ENCODE results near the gene CCDC33.

CCDC33 gene
- 0 to 0.07 reads per million in 2 donors for total RNA-seq

DNA sequence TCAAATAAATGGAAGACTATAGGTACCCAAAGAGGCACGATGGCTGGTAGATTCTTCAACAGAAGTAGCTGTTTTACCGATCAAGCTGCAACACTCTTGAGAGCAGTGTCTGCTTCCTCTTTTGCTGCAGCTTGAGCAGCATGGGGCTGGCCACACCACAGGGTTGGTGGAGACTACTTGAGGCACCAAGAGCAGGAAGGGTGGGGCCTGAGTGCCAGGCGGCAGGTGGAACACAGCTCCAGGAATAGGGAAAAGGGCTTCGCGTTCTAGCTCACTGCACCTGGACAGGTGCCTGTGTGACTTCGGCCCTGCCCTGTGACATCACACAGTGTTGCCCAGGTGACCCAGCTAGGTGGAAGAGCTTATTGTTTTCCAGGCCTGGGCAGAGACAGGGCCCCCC lies at the start of gene CCDC33:
TSS of gene CCDC33 (plus strand) at position 365 of the 400 bp plus-strand sequence. CDS start 394 bp downstream, outside the sequence.
- DNase-seq, result no peak

DNA sequence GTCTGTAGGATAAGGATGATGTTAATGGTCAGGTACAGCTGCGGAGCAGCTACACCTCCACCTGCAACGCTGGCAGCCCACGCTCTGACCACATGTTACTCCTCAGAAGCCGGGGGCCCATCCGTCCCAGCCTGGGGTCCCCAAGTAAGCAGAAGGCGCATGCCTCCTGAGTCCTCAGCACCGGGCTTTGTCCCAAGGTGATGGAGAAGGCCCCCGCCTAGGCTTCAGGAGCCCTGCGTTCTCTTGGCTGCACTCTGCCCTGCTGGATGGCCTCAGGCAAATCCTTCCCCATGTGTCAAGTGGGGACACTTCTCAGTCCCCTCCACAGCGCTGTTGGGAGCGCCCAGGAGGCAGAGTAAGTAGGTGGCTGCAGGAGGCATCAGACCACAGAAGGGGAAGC lies 47.9 kb upstream of the CCDC33 start:
- no peak for DNase-seq

- DNase-seq, result no peak
Measured at GRCh38 chr15:74191798-74192197, 44.3 kb upstream of the CCDC33 start.

DNA sequence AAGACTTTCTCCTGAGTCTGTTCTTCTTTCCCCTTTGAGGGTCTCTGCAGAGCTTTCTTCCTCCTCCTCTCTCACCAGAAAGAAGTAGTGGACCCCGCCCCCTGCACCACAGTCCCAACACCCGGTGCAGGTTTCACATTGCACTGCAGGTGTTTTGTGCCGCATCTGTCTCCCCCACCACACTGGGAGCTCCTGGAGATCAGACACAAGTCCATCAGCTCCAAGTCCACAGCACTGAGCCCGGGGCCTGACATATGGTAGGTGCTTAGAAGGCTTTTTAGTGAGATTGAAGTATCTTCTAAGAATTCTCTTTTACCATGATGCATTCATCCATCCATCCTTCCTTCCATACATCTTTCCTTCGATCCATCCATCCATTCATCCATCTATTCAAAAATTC lies 43.4 kb upstream of the CCDC33 start:
- no peak for DNase-seq

DNA sequence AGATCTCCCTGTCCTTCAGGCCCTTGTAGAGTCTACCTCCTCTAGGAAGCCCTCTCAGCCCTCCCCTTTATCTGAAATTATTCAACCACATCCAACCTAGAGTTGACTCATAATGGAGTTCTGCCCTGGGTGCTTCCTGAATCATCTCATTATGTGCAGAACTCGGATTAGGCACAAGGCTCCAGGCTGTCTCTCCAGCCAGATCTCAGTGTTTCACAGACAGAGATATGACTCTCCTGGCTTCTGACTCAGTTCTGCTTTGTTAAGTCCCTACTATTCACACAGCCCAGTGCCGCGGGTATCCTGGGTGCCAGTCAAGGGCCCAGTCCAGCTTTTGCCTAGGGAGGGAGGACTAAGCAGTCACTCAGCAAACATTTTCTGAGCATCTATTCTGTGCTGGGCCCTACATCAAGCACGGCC lies 42.8 kb upstream of the CCDC33 start:
- DNase-seq, result no peak

DNA sequence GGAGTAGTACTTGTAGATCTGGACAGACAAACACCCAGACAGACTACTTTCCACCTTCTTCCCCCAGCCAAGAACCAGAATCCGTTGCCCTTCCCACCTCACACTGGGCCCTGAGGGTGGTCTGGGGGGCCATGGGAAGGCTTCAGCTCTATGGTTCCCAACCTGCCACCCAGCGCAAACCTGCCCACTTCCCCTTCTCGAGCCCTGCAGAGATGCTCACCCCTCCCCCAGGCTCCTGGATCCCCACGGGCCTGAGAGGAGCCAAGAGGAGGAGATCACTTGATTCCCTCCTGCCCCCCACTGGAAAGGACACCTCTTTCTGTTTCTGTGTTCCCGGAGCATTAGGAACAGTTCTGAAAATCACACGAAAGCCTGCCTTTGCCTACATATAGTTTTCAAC lies 42.2 kb upstream of the CCDC33 start:
- no peak for DNase-seq

DNA sequence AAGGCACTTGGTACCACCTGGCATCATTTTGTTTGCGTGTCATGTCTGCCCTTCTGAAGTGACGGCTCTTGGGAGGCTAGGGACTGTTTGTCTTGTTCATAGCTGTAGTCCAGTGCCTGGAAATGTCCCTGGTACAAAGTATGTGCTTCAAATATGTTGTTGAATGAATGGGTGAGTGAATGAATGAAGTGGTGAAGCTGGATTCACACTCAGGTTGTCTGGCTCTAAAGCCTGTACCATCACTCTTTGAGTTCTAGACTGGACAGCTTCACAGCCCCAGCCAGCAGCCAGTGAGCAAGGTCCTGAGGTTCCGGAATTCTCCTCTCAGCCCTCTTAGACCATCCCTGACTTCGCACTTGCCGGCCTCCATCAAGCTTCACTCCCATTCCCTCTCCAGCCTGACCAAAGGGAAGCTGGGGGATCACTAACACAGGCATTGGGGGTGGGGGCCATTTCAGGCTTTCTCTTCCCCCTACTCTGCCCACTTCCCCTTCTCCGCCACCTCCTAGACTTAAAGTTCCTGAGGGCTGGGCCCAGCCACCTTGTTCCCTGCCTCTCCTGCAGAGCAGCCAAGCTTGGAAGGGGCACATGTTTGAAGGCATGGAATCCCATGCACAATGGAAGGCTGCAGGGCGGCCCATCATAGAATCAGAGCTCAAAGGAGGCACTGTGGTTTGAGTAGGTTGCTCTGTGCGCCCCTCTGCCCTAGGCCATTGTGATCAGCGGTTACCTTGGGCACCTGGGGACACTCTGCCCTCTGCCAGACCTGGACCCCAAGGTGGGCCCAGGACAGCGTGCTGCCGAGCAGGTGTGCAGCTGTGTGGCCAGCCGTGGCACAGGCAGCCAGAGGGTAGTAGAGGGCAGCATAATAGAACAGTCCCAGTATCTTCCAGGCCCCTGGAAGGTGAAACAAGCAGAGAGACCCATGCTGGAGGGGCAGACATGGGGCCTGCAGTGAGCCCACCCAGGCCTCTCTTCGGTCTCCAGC lies 41.3 kb upstream of the CCDC33 start:
- DNase-seq, result no peak

DNA sequence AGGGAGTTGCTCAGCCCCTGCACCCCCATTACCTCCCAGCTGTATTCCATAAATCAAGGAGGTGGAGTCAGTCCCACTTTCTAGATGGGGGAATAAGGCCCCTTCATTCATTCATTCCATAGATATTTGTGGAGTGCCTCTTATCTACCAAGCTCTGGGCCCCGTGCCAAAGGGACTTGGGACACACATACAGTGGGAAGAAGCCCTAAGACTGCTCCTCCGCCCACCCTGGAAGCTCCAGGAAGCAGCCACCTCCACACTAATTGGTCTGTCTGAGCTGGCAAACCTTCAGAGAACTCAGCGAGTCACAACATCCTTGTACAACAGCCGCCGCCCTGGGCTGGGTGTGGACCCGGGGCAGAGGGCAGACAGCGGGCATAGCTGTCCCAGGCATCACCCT lies 40.0 kb upstream of the CCDC33 start:
- DNase-seq, result no peak

- no peak for DNase-seq
Measured at GRCh38 chr15:74197176-74197965, 38.8 kb upstream of the CCDC33 start.

- no peak for DNase-seq
Measured at GRCh38 chr15:74199297-74199652, 36.9 kb upstream of the CCDC33 start.

GRCh38 chr15:74200412-74200815 lies 35.7 kb upstream of the CCDC33 start:
- no peak for DNase-seq

DNA sequence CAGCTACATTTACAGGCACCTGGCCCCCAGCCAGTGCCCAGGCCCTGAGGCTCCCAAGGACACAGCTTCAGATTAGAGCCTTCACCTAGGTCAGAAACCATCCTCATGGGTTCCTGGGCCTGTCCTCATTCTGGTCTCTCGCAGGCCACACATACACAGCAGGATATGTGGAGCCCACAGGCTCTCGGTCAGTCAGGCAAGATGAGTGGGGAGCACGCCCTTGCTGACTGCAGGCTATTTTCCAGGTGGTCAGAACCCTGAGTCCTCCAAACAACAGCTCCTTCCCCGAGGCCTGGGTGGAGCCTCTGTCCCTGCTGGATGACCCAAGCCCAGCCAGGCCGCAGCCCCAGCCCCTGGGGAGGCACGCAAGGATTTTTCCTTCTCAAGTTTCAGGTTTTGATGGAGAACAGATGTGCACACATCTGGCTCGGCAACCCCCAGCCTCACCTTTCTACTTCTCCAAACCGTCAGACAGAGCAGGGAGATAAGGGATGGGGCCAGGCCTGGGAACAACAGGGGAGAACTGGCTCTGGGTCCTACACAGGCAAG lies 35.2 kb upstream of the CCDC33 start:
- DNase-seq, result no peak

DNA sequence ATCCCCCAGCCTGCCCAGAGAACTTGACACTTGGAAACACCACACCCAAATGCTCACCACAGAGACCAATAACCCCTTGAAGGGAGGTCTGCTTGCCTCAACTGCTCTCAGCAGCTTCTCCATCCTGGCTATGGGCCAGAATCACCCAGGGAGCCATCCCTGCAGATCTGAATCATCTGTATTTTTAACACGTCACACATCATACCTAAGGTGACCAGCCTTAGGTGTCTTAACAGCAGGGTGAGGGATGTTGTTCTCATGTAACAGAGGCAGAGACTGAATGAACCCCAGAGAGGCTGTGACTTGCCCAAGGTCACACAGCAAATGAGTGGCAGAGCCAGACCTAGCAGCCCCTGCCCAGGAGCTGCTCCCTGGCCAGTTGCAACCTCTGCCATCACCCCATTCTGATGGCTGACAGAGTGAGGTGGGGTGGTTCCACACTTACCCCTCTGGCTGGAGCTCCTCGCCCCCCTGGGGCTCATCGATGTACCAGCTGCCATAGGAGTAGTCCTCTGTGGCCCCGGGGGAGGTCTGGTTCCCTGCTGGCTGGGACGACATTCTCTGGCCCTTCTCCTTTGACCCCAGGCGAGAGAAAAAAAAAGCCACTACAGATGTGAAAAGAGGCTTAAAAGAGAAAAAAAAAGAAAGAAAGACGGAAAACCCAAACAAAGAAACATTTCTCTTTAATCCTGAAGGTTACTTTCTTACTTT lies 34.3 kb upstream of the CCDC33 start:
- no peak for DNase-seq

GRCh38 chr15:74202452-74203401 lies 33.4 kb upstream of the CCDC33 start, which contains the start of gene STRA6:
Gene STRA6, minus strand, starts transcription at chr15:74202787. Its CDS starts 520 bp downstream, at chr15:74202267.
- DNase-seq, result no peak

DNA sequence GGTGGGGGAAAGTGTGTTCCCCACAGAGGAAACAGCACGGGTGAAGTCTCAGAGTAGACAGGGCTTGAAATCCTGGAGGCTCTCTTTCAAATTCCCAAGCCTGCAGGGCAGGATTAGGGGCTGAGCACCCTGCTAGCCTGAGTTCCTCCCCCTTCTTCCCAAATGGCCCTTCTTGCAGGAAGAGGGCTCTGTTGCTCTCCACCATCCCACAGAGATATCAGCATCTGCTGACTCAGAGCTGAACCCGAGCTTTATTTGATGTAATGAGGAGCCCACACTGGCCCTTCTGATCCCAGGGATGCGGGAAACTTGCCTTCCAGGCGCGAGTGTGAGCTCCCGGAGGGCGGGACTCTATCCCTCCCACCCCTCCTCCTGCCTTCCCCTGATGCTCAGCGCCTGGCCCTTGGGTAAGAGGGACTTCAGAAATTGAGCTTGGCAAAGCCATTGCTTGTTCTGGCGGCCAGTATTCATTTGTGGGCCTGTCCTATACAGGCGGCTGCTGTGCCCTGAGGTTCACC lies 32.2 kb upstream of the CCDC33 start:
- no peak for DNase-seq

GRCh38 chr15:74205582-74205947 lies 30.6 kb upstream of the CCDC33 start:
- DNase-seq, result no peak

DNA sequence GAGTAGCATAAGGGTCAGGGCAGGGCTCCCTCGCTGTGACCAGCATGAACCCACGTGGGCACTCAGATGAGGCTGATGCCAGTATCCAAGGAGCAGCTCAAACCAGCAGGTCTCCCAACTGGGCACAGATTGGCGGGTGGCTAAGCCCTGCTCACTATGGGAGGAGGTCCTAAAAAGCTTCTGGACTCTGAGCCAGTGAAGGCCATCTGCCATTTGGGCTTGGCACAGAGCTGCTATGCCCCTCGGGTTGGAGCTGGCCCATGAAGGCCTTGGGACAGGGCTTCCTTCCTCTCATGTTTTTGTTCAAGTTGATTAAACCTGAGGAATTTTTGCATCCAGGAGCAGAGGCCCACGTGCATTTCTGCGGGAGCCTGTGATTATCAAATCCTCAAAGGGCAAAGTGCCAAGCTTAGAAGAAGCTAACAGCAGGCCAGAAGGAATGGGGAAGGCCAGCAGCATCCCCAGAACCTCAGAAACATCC lies 29.3 kb upstream of the CCDC33 start:
- no peak for DNase-seq

DNA sequence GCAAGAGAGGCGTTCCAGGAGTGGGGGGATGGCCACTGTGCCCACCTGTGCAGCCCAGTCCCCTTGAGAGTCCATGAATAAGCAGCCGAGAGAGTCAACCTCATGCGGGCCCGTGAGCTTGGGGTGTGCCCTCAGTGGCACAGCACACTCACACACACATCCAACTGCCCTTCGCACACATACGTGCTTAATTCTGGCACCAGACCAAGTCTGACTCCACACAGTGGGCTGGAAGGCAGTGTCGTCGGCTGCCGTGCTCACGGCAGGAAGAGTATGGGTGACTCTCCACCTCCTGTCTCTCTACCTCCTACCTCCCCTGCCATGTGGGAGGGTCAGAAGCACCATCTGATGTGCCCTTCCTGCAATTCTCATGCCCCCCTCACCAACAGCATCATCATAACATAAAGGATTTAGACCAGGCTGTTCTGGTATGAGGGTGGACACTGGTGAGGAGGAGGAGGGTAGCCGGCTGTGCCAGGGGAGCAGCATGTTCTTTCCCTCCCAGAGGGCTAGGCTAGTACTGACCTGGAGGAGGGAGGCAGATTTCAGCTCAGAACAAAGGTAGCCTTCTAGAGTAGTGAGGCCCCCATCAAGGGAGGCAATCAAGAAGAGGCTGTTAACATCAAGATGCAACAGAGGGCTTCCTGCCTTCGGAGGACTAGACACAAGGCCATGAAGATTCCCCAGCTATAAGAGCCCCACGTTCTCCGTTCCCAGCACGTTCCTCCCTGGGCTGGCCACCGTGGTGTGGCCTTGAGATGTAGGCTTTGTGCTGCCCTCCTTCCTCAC lies 28.3 kb upstream of the CCDC33 start:
- no peak for DNase-seq

DNA sequence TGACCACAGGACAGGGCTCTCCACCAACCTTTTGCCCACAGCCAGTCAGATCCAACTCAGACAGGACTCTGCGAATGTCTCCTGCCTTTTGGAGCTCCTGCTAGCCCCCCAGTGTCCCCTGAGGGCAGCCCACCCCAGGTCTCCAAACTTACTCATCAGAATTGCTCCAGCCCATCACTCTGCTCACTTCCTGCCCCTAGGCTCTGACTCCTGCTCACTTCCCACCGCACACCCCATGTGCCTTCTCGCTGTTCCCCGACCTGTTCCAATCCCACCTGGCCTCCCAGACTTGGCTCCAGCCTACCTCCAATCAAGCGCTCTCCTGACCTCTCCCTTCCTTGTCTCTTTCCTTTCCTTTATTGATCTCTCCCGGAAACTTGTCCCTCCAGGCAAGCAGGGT lies 27.6 kb upstream of the CCDC33 start:
- no peak for DNase-seq

DNA sequence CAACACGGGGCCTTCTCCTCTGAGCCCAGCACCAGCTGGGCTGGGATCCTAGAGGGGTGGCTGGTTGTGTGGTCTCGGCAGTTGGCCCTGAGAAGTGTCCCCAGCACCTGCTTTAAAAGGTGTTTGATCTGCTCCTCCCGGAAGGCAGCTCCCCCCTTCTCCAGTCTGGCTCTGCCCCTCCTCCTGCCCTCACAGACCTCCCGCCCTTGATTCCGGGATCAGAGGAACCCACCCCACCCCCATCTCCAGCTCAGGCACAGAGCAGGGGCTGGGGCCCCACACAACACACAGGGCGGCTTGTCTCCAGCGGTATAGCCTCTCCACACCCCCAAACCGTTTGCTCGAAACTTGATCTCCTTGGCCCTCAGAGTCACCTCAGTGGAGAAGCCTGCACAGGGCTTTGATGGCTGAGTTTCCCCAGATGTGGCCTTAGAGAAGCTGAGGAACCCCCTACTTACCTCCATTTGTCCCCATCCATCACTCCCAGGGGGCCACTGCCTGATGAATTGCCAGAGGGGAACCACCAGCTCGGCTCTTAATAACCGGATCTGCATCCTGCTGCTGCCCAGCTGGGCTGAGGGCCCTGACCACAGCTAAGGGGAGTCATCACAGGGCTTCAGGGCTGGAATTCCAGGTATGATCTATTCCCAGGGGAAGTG lies 27.1 kb upstream of the CCDC33 start:
- no peak for DNase-seq

Measured in T-helper 2 cell (primary cell).